Tibial nerve (tissue), 4 donors: Measurements from ENCODE around the gene STYXL2. TPM values are rescaled to one million over a fixed set of nuclear protein-coding genes. Genes with fewer than 3 reads are reported as not detected.

Experiments used
- DNase-seq, 2 donors: peaks; one replicate each; pipeline ENCODE4 v3.0.0-alpha.2; 2019; ENCODE audit warnings: low spot score in 2 of 2
- H3K27ac ChIP-seq, 4 donors: fragments of 200-600 bp; sonication (generic) in 3 of 4; one replicate each; pipeline ENCODE4 v1.5.1; 2017 to 2019; ENCODE audit warnings: mild to moderate bottlenecking in 1 of 4
- H3K27me3 ChIP-seq, 2 donors: fragments of 200-600 bp; sonication (generic) in 1 of 2; one replicate each; pipeline versions ENCODE4 v1.5.1 to v1.6.0; 2017 to 2019
- H3K36me3 ChIP-seq, 3 donors: fragments of 200-600 bp; sonication (generic); one replicate each; pipeline ENCODE4 v1.5.1; 2018 to 2019
- H3K4me1 ChIP-seq, 4 donors: fragments of 200-600 bp; sonication (generic) in 3 of 4; one replicate each; pipeline ENCODE4 v1.5.1; 2017 to 2019
- H3K4me3 ChIP-seq, 4 donors: fragments of 200-600 bp; sonication (generic) in 3 of 4; one replicate each; pipeline ENCODE4 v1.5.1; 2017 to 2019; ENCODE audit warnings: mild to moderate bottlenecking in 1 of 4, moderate library complexity in 1 of 4
- H3K9me3 ChIP-seq, 4 donors: fragments of 200-600 bp; sonication (generic) in 3 of 4; one replicate each; pipeline ENCODE4 v1.5.1; 2017 to 2019
- EP300 ChIP-seq, 2 donors: sonication (generic); formaldehyde crosslinking; IDR thresholded peaks; one replicate each; pipeline ENCODE4 v1.6.1; 2017; ENCODE audit warnings: antibody characterized with exemption in 2 of 2, mild to moderate bottlenecking in 1 of 2
- POLR2A ChIP-seq, 2 donors: fragments of 450-650 bp; IDR thresholded peaks; one replicate each; pipeline ENCODE4 v1.6.1; 2017; ENCODE audit warnings: antibody characterized with exemption in 2 of 2, mild to moderate bottlenecking in 2 of 2, moderate library complexity in 2 of 2
- WGBS, 2 donors: methylation state at CpG; one replicate each; pipeline ENCODE4 v1.1.5; 2018; 5-methylcytosine and 5-hydroxymethylcytosine counted together
- total RNA-seq, 4 donors: library from RNA; depleted of rRNA; stranded (reverse); fragments of >200 nt; gene quantifications; one replicate each; pipeline ENCODE4 v1.1.0, GENCODE V29; 2016
- TF ChIP-seq, protein P1 (sequence below), 5 experiments: fragments of 200-600 bp in 3 of 5; fragments of 450-650 bp in 2 of 5; sonication (generic) in 3 of 5; IDR thresholded peaks; one replicate each; pipeline ENCODE4 v1.5.1; 2016 to 2019; ENCODE audit warnings: antibody characterized with exemption in 5 of 5, mild to moderate bottlenecking in 3 of 5, moderate library complexity in 2 of 5

STYXL2 gene
- total RNA-seq, 4 donors from 2014 or later: 0.22 TPM; not detected in 3

GRCh38 chr1:167114725-167115124, 20.9 kb downstream of the STYXL2 start:
- Histone ChIP-seq H3K36me3 (no peaks in the 10 kb centered on the region), H3K9me3 (peaks cover 0 to 12% (median 0%) of the 10 kb centered on the region in 4 donors), H3K27me3 (peaks cover 0 to 3% of the 10 kb centered on the region in 2 donors), H3K4me3 (no peak overlapping the region), H3K27ac (no peak overlapping the region), H3K4me1 (no peaks in the 10 kb centered on the region)
- TF ChIP-seq, protein P1, sequence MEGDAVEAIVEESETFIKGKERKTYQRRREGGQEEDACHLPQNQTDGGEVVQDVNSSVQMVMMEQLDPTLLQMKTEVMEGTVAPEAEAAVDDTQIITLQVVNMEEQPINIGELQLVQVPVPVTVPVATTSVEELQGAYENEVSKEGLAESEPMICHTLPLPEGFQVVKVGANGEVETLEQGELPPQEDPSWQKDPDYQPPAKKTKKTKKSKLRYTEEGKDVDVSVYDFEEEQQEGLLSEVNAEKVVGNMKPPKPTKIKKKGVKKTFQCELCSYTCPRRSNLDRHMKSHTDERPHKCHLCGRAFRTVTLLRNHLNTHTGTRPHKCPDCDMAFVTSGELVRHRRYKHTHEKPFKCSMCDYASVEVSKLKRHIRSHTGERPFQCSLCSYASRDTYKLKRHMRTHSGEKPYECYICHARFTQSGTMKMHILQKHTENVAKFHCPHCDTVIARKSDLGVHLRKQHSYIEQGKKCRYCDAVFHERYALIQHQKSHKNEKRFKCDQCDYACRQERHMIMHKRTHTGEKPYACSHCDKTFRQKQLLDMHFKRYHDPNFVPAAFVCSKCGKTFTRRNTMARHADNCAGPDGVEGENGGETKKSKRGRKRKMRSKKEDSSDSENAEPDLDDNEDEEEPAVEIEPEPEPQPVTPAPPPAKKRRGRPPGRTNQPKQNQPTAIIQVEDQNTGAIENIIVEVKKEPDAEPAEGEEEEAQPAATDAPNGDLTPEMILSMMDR (IDR thresholded peaks at IDR 0.05): no peak
- no peak for TF ChIP-seq EP300 (IDR thresholded peaks at IDR 0.05)
- TF ChIP-seq POLR2A (IDR thresholded peaks at IDR 0.05): no peak
- no peak for DNase-seq

DNA sequence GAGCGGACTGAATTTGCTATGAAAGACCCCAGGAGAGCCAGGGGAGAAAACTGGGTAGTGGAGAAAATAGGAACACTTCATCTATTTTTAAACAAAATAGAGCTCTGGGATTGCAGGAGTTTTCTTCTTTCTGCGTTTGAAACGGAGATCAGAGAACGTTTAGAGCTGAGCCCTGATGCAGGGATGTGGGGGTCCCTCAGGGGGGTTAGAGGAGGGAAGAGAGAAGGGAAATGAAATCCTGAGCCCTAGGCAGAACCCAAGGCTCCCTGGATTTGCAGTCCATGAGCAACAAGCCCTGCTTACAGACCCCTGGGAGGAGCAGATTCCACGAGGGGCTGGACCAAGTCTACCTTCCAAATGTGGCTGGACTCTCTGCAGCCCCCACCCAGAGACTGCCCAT, 21.8 kb downstream of the STYXL2 start:
- Histone ChIP-seq H3K36me3 (no peaks in the 10 kb centered on the region), H3K27me3 (peaks cover 0 to 7% of the 10 kb centered on the region in 2 donors), H3K4me1 (no peaks in the 10 kb centered on the region), H3K9me3 (peaks cover 0 to 4% (median 0%) of the 10 kb centered on the region in 4 donors), H3K27ac (no peak overlapping the region), H3K4me3 (no peak overlapping the region)
- no peak for DNase-seq
- 23 to 29% methylated on average over 5 of the region's 5 CpGs for WGBS, 2 donors
- TF ChIP-seq POLR2A (IDR thresholded peaks at IDR 0.05) (no peak), EP300 (IDR thresholded peaks at IDR 0.05) (no peak)
- TF ChIP-seq, protein P1 (IDR thresholded peaks at IDR 0.05): no peak

GRCh38 chr1:167116174-167116573, 22.3 kb downstream of the STYXL2 start:
- WGBS, 2 donors: 43 to 44% methylated on average over 1 of the region's 1 CpG
- peaks cover 0 to 10% of the 10 kb centered on the region in 2 donors for H3K27me3 ChIP-seq
- no peaks in the 10 kb centered on the region for H3K36me3 ChIP-seq
- peaks cover 0 to 3% (median under 1%) of the 10 kb centered on the region in 4 donors for H3K4me1 ChIP-seq
- TF ChIP-seq POLR2A (IDR thresholded peaks at IDR 0.05) (no peak), EP300 (IDR thresholded peaks at IDR 0.05) (no peak)
- TF ChIP-seq, protein P1 (IDR thresholded peaks at IDR 0.05): no peak
- H3K9me3 ChIP-seq: no peaks in the 10 kb centered on the region
- no peak for DNase-seq
- no peak overlapping the region for H3K27ac ChIP-seq
- no peak overlapping the region for H3K4me3 ChIP-seq

- H3K27me3 ChIP-seq: peaks cover 0 to 17% of the 10 kb centered on the region in 2 donors
- TF ChIP-seq, protein P1 (IDR thresholded peaks at IDR 0.05): no peak
- no peak for TF ChIP-seq EP300 (IDR thresholded peaks at IDR 0.05)
- no peak for TF ChIP-seq POLR2A (IDR thresholded peaks at IDR 0.05)
- H3K4me3 ChIP-seq: no peak overlapping the region
- DNase-seq: no peak
- H3K9me3 ChIP-seq: no peaks in the 10 kb centered on the region
- 97 to 99% methylated on average over 8 to 9 of the region's 9 CpGs for WGBS, 2 donors
- no peaks in the 10 kb centered on the region for H3K36me3 ChIP-seq
- no peak overlapping the region for H3K27ac ChIP-seq
- H3K4me1 ChIP-seq: peaks cover 0 to 10% (median 3%) of the 10 kb centered on the region in 4 donors
Observed at GRCh38 chr1:167117225-167117624, 23.4 kb downstream of the STYXL2 start.

DNA sequence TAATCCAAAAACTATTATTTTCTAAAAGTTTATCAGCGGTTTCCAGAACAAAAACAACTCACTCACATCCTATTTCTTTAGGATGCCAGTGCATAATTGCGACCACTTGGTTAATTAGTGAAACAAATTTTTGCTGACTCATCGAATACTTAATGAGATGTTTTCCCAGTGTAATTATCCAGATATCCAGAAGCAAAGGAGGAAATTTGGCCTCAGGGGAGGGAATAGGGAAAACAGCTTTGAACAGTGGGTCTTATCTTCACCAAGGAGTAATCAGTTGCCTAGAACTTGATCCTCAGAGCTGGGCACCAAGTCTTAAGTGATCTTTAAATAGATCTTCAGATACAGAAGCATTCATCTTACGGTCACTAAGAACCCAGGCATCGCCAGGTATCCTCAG, 24.3 kb downstream of the STYXL2 start:
- WGBS, 2 donors: 88 to 91% methylated on average over 5 of the region's 5 CpGs
- Histone ChIP-seq H3K36me3 (no peaks in the 10 kb centered on the region), H3K4me3 (no peak overlapping the region), H3K4me1 (peaks cover 0 to 10% (median 3%) of the 10 kb centered on the region in 4 donors), H3K27ac (no peak overlapping the region), H3K9me3 (no peaks in the 10 kb centered on the region), H3K27me3 (peaks cover 0 to 17% of the 10 kb centered on the region in 2 donors)
- no peak for DNase-seq
- TF ChIP-seq, protein P1 (IDR thresholded peaks at IDR 0.05): no peak
- TF ChIP-seq EP300 (IDR thresholded peaks at IDR 0.05): no peak
- TF ChIP-seq POLR2A (IDR thresholded peaks at IDR 0.05): no peak
